Left forelimb (tissue), 1 donor: Measurements from ENCODE around the gene SKP1.
"Not testable (repeated sequence)": the region's sequence is repeated elsewhere in the genome, so short reads cannot be mapped to it uniquely, and the experiment has no call there.

Experiments
- DNase-seq: peaks from one replicate; pipeline ENCODE4 v3.0.0-alpha.2; 2018; ENCODE audit warnings: low spot score

SKP1 gene

GRCh38 chr5:134176511-134177368 is at the start of gene SKP1:
TSS of gene SKP1 (minus strand) at chr5:134176950. CDS start at chr5:134174022, 2,928 bp downstream.
- DNase-seq = peak; percentile 93

GRCh38 chr5:134225780-134226440 is 49.2 kb upstream of the SKP1 start, which contains the start of gene PPP2CA:
TSS of gene PPP2CA (minus strand) at chr5:134226073. CDS start at chr5:134225861, 212 bp downstream.
- DNase-seq = peak; percentile 100

GRCh38 chr5:134224888-134225779 is 48.4 kb upstream of the SKP1 start:
- DNase-seq = peak; percentile 80

DNA sequence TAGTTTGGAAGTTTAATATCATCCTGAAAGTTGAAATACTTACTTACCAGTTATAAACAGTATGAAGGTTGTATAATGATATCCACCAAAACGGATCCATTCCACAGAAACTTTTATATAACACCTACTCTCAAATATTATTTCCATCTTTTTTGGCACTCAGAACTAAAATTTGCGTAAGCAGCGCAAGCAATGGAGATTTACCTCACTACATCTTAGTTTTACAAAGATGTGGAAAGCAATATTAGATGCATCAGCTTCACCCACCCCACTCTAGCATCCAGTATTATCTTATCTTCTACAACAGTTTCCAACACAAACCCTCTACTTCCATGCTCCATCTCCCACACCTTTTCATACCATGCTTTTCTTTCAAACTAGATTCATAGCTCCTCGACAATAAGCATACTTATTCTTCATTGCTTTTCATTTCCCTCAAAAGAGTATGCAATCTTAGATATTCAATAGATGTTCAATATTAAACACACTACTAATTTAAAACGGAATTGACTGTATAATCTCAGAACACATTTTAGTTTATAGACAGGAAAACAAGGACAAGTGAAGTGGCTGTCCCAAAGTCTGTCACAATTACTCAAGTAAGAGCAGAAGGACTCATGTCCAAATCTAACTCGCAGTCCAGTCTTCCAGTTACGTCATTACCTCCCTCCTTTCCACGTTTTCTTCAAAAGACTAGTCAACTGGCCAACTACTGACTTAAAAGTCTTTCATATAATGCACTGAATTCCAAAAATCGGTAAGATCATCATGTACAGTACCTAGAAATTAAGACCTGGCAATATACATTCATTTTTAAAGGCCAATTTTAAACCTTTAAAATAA is 46.9 kb upstream of the SKP1 start:
- no peak for DNase-seq

DNA sequence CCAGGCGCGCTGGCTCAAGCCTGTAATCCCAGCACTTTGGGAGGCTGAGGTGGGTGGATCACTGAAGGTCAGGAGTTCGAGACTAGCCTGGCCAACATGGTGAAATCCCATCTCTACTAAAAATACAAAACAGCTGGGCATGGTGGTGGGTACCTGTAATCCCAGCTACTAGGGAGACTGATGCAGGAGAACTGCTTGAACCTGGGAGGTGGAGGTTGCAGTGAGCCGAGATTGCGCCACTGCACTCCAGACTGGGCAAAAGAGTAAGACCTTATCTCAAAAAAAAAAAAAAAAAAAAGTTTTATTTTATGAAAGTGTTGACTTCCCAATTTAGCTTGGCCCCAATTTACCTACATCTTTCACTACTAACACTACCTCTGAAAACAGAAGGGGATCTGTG is 44.9 kb upstream of the SKP1 start:
- not testable (repeated sequence) for DNase-seq

DNA sequence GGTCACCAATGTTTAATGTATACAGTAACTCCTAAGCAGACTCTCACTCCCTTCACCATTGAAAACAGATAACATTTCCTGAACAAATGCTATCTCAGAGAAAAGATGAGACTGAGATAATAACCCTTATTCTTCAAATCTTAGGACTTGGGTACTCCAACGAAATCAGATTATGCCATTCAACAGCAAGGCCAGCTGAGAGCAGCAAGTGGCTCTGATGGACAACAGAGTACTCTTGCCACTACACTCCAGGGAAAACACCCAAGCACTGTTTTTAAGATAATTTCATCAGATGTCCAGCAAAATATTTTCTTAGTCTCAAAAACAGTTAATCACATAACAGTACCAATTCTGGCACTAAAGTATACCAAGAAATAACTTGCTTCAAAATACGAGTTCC is 39.0 kb upstream of the SKP1 start:
- no peak for DNase-seq

DNA sequence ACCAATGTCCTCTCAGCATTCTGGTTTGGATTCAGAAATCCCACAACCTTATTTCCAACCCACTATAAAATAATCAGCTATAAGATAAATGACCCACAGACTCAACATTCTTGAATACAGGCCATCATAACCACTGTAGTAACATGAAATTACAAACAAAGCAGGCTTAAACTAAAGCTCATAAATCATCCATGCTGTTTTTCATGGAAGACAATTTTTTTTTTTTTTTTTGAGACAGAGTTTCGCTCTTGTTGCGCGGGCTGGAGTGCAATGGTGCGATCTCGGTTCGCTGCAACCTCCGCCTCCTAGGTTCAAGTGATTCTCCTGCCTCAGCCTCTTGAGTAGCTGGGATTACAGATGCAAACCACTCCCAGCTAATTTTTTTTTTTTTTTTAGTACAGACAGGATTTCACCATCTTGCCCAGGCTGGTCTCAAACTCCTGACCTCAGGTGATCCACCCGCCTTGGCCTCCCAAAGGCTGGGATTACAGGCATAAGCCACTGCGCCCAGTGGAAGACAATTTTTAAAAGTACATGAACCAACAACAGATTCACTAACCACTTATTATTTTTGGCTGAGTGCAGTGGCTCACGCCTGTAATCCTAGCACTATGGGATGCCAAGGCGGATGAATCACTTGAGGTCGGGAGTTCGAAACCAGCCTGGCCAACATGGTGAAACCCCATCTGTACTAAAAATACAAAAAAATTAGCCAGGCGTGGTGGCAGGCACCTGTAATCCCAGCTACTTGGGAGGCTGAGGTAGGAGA is 34.7 kb upstream of the SKP1 start:
- not testable (repeated sequence) for DNase-seq

- no peak for DNase-seq
Observed at GRCh38 chr5:134209477-134210245, 32.9 kb upstream of the SKP1 start.

DNA sequence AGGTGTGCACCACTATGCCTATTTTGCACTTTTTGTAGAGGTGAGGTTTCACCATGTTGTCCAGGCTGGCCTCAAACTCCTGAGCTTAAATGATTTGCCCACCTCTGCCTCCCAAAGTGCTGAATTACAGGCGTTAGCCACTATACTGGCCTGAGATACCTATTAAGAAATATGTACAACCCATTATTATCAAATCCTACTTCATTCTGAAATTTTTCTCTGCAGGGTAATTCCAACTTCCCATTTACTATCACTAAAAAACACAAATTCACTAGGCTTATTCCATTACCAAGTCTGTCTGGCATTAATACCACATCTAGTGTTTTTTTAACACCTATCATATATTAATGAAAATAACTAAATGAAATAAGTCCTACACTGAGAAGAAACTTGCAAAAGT is 30.9 kb upstream of the SKP1 start:
- DNase-seq = no peak

DNA sequence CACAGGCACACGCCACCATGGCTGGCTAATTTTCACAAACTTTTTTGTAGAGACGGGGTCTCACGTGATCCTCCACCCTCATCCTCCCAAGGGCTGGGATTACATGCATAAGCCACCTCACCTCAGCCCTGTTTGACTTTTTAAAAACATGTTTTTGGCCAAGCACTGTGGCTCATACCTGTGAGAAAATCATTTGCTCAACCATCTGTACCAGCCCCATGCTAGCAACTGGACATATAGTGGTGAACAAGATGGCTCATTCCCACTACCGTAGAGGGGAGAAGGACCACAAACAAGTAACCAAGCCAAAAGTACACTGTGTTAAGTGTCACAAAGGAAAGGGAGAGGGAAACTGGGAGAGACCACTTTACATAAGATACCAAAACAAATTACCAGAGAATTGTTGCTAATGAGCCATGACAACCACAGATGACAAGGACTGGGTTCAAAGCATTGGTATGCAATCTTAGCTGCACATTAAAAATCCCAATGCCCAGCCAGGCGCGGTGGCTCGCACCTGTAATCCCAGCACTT is 29.9 kb upstream of the SKP1 start:
- DNase-seq = no peak

GRCh38 chr5:134204575-134204974 is 27.8 kb upstream of the SKP1 start:
- no peak for DNase-seq

GRCh38 chr5:134203630-134204029 is 26.9 kb upstream of the SKP1 start:
- no peak for DNase-seq

GRCh38 chr5:134195666-134196065 is 18.9 kb upstream of the SKP1 start:
- DNase-seq = no peak

DNA sequence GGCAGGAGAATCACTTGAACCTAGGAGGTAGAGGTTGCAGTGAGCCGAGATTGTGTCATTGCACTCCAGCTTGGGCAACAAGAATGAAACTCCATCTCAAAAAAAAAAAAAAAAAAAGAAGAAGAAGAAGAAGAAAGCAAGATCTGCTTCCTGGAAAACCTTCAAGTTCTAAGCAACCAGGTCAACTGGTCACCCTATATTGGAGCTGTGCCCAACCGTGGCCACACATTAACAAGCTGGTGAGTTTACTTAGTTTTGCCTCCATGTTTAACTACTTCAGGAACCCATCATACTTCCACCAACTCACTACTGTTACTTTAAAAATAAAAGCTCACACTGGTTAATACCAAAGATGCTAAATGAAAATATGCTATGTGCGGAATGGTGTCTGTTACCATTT is 12.3 kb upstream of the SKP1 start:
- no peak for DNase-seq

DNA sequence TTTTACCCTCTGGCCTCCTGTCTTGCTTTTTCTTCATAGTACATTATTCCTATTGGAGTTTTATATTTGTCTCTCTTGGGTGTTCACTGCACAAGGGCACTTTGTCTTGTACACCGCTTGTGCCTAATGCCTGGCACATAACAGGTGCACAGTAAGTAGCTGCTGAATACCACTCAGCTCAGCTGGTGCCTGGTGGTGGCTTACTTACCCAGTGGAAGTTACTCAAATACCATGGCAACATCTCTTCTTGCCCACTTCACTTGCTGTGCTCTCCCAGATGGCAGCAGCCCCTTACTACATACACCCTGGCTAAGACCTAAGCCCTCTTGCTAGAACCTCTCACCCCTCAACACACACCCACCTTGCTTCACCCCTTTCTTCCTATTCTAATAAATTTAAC is 11.3 kb upstream of the SKP1 start:
- DNase-seq = no peak

DNA sequence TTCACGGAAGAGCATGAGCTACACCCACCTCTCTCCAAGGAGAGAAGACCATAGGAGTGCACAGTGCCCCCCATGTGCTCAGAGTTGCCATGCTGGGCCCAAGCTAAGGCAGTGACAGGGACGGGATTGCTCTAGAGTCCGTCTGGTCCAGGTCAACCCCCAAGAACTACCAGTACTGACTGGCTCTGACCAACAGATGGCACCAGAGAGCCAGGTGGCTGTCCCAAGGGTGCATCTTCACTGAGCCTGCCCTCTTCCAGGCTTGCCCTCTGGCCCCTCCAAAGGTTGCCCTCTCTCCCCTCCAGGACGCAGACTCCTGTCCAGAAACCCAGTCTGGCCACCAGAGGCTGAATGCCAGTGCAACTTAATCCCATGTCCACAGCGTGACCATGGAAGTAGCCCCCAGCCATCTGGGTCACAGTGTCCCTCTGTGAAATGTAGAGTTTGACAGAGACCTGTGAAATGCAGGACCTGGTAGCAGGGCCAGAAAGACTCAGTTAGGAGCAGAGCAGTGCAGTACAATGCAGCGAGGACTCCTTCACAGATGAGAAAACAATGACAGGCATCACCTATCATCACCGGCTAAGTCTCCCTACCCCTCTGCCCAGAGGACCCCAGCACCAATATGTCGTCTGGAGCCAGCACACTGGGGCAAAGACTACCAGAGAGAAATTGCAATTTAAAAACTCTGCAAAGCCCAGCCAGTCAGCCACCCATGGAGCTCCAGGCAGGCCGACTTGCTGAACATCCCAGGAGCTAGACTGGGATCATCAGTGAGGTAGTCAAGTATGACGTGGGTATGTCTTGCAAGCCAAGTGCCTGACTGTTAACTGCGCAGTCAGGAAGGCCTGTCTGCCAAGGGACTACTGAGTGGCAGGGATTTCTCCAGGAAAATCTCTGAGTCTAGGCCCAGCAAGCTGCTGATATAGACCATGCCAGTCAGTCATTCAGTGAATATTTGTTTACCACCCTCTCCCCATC is 7.7 kb upstream of the SKP1 start:
- no peak for DNase-seq

DNA sequence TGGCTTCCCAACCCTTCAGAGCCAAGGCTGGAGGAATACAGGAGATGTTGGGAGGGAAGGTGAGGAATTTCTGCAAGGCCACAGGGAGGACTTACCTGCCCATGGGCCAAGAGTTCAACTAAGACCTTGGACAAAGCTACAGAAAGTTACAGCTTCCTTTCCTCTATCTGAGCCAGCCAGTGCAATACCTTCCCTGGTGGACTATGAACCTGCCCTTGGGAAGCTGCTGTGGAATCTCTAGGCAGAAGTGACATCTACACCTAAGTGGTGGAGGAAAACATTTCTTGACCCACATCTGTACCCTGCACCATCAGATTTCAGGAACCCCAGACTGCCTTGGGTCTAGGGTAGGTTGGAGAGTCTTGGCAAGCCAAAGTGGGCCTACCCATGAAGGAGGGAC is 6.7 kb upstream of the SKP1 start:
- no peak for DNase-seq

DNA sequence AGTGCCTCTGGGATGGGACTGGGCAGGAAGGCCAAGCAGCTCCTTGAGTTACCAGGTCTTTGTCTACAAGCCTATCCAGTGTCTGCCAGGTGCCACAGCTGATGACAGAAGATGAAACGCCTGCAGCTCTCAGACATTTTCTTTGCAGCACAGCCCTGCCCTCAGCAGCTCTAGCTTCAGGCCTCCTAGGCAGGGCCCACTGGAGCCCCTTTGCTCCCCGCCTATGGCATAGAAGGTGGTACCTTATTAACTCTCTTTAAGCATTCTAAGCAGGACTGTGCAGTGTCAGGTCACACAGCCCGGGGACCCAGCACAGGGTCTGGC is 1.3 kb upstream of the SKP1 start:
- no peak for DNase-seq
